T-helper 1 cell treated with Interleukin-12 subunit alpha and Interleukin-12 subunit beta and Interleukin-4 antibody, amounts not matched to agents 30 ng/mL and 1 ng/mL, for 36 hours (primary cell): ENCODE measurements around the gene POLR2I. TPM values are rescaled to one million over a fixed set of nuclear protein-coding genes. Genes with fewer than 3 reads are reported as not detected.
"Not testable (repeated sequence)": the region's sequence is repeated elsewhere in the genome, so short reads cannot be mapped to it uniquely, and the experiment has no call there.

Source experiments
- intact Hi-C: fragments of 100-400 bp; cut with micrococcal nuclease; formaldehyde crosslinking; loops from one replicate; pipeline ENCODE4 v1.15.1; 2024
- total RNA-seq: library from RNA; stranded (reverse); gene quantifications from 2 replicates; pipeline ENCODE4 v1.2.3, GENCODE V29; 2022

The POLR2I gene
- total RNA-seq, 1 donor from 2014 or later = 53.4 TPM

DNA sequence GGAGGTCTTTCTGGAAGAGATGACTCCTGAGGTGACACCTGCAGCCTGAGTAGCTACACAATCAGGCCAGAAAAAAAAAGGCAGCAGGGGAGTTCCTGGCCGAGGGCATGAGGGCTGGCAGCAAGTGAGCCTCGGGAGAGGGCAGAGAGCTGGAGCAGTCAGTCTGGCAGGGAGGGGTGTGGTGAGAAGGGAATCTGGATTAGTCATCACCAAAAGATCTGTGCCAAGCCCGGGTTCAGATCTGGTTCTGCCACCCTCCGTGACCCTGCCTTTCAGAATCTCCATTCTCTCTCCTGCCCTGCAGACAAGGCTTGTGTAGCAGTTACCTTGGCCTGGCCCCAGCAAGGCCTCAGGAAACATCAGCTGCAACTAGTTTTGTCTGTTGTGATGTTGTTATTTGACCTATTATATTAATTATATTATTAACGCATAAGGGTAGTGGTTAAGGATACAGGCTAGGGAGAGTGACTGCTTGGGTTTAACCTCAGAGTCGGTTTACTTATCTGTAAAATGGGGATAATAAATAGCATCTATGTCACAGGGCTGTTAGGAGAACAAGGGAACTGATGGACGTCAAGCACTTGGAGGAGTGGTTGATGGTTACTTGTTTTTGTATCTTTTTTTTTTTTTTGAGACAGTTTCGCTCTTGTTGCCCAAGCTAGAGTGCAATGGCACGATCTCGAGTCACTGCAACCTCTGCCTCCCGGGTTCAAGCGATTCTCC is 22.4 kb upstream of the POLR2I start:
- intact Hi-C loops = no loop called here

GRCh38 chr19:36134867-36135266 is 20.2 kb upstream of the POLR2I start:
- intact Hi-C loops = not testable (repeated sequence)

- intact Hi-C loops = not testable (repeated sequence)
Observed at GRCh38 chr19:36131221-36131620, 16.5 kb upstream of the POLR2I start.

- intact Hi-C loops = loop anchor here (1.0 to 10.0 kb wide), 16 partner anchors 13 to 1779 kb away; partner anchors contain the start of genes SIPA1L3, ZFP14, ZFP30 and ZFP82
Observed at GRCh38 chr19:36128392-36128736, 13.7 kb upstream of the POLR2I start.

- intact Hi-C loops = loop anchor here (5.0 to 10.0 kb wide), 12 partner anchors 292 to 1532 kb away; partner anchors contain the start of genes ZFP30, ZFP82, ZNF260 and ZNF383
Observed at GRCh38 chr19:36125557-36125956, 10.9 kb upstream of the POLR2I start.

GRCh38 chr19:36121486-36122124 is 6.9 kb upstream of the POLR2I start:
- intact Hi-C loops = loop anchor here (10.0 kb wide), 1 partner anchor 1193 kb away; no protein-coding TSS in a partner anchor

DNA sequence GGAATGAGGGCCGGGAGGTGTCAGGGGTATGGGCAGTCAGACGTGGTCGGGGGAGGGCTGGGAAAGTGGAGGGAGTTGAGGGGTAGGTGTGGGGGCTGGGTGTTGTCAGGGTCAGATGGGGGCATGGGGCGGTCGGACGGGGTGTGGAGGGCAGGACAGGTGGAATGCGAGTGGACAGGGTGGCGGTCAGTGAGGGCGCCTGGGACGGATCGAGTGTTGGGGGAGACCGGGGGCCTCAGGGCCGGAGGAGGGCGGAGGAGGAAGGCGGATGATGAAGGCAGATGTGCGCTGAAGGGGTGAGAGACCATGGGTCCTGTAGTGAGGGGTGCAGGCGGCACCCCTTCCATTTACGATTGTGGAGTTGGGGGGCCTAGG is 6.3 kb upstream of the POLR2I start:
- intact Hi-C loops = loop anchor here (10.0 kb wide), 1 partner anchor 1194 kb away; no protein-coding TSS in a partner anchor

- intact Hi-C loops = loop anchor here (10.0 kb wide), 1 partner anchor 1194 kb away; no protein-coding TSS in a partner anchor
Observed at GRCh38 chr19:36120092-36120983, 5.7 kb upstream of the POLR2I start.

DNA sequence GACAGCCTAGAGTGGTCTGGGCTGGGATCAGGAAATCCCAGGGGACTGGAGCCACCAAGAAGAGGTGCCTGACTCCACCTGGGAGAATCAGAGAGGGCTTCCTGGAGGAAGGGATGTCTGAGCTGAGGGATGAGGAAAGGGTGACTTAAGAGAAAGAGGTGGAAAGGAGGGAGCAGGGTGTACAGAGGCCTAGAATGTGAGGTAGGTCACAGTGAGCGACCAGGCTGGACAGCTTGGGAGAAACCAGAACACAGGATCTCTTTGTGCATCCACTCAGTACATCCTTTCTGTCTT is 1.6 kb upstream of the POLR2I start:
- intact Hi-C loops = loop anchor here (10.0 kb wide), 1 partner anchor 489 kb away; the partner anchor contains the start of gene ZNF382

DNA sequence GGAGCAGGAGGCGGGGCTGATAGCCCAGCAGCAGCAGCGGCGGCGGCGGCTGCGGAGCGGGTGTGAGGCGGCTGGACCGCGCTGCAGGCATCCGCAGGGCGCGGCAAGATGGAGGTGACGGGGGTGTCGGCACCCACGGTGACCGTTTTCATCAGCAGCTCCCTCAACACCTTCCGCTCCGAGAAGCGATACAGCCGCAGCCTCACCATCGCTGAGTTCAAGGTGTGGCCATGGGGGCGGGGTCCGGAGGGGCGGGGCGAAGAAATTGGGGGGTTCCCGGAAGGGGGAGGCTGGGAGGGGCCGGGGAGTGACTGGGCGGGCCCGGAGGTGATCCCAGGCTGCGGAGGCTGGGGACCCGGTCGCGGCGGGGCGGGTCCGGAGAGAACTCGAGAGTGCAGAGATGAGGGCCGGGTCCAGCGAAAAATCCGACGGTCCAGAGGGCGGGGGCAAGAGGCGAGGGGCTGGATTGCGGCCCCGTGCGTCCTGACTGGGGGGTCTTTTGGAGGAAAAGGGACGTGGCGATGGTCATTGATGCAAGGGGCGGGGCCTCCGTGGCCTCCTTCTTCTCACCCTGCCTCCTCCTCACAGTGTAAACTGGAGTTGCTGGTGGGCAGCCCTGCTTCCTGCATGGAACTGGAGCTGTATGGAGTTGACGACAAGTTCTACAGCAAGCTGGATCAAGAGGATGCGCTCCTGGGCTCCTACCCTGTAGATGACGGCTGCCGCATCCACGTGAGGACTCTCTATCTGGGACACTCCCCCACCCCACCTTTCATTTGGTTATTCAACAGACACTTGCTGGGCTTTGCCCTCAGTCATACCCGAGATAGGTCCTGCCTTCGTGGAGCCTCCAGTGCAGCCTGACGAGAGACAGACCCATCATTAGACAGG is 1.0 kb upstream of the POLR2I start, which contains the start of gene TBCB:
TBCB (plus strand) TSS at position 16 of the 891 bp plus-strand sequence; CDS start at position 109, 93 bp downstream.
- intact Hi-C loops = loop anchor here (1.0 to 10.0 kb wide), 14 partner anchors 12 to 489 kb away; partner anchors contain the start of genes ARHGAP33, LIN37, PROSER3 and SDHAF1

DNA sequence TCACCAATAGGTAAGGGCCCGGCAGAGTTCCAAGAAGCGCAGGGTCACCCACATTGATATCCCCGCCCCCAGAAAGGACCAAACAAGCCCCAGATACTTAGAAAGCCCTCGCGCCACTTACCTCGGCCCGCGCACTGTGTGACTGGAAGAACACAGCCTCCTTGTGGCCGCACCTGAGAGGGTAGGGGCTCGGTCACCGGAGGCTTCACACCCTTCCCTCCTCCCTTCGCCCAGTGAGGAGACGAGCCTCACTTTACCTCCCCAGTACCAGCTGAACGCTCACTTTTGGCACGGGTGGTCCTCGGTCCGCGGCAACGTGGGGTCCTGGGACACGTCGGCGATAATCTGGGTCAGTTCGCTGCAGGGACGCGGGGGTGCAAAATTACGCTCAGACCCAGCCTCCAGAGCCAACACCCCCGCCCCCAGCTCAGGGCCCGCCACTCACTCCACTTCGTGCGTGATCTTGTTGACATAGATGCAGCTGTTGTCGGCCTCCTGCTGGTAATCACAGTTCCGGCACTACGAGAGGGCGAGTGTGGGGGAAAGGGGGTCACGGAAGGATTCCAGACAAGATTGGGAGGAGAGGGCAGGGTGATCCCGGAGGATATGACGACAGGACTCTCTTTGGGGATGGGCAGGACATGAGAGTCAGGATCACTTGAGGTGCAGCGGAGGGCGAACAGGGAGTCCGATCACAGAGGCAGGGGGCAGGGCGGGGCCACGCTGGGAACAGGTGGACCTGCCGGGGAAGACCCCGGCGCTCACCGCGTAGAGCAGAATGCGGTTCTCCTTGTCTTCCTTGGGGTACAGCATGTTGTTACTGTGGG is 568 bp downstream of the POLR2I start:
- intact Hi-C loops = loop anchor here (1.0 to 10.0 kb wide), 3 partner anchors 100 to 491 kb away; partner anchors contain the start of genes ALKBH6, LIN37 and ZNF382

DNA sequence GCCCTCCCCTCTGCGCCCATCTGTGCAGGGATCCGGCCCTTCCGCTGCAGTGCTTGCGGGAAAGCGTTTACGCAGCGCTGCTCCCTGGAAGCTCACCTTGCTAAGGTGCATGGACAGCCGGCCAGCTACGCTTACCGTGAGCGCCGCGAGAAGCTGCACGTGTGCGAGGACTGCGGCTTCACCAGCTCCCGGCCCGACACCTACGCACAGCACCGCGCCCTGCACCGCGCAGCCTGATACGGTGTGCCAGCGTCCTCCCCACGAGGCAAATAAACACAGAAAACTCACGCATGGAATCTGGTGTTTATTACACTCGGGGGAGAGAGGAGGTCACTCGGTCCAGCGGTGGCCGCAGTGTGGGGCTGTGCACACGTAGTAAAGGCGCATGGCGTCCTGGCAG is 1.2 kb downstream of the POLR2I start:
- intact Hi-C loops = loop anchor here (10.0 kb wide), 1 partner anchor 491 kb away; the partner anchor contains the start of gene ZNF382

GRCh38 chr19:36112678-36113077 is 2.0 kb downstream of the POLR2I start:
- intact Hi-C loops = loop anchor here (10.0 kb wide), 1 partner anchor 492 kb away; the partner anchor contains the start of gene ZNF382

GRCh38 chr19:36111200-36111539 is 3.5 kb downstream of the POLR2I start:
- intact Hi-C loops = loop anchor here (10.0 kb wide), 1 partner anchor 494 kb away; the partner anchor contains the start of gene ZNF382

DNA sequence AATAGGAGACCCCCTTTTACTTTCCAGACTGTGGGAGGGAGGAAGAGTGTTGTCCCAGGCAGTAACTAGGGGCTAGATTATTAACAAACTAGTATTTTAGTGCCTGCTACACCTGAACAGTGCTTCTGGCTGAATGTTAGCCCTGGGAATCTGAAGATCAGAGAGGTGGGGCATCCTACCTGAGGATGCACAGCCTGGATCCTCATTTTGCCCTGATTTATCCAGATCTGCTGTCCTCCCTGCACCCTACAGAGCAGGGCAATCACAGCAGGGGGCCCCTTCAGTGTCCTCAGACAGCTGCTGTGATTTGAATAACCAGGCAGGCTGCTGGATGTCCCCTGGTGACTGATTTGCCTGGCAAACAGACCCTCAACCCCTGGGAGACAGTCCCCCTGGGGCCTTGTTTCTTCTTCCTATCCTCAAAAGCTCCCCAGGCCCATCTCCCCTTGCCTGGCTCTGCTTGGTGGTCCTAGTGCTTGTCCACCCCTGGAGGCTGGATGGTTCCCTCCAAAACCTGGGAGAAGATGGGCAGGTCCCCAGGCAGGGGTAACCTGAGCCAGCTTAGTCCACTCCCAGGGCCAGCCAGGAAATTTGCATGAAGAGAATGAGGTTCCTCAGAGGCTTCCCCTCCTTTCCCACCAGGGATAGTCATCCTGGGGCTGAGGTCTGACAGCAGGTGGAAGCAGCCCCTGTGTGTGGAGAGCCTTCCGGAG is 4.0 kb downstream of the POLR2I start, which contains the start of gene OVOL3:
OVOL3 (plus strand) TSS at position 657 of the 713 bp plus-strand sequence. CDS start 60 bp downstream, outside the sequence.
- intact Hi-C loops = loop anchor here (10.0 kb wide), 1 partner anchor 494 kb away; the partner anchor contains the start of gene ZNF382

GRCh38 chr19:36108684-36109083 is 6.0 kb downstream of the POLR2I start:
- intact Hi-C loops = no loop called here

GRCh38 chr19:36106991-36107390 is 7.7 kb downstream of the POLR2I start:
- intact Hi-C loops = no loop called here

GRCh38 chr19:36106441-36106840 is 8.2 kb downstream of the POLR2I start:
- intact Hi-C loops = no loop called here
